ENCODE data around the gene SNX6. TPM values are rescaled to one million over a fixed set of nuclear protein-coding genes. Genes with fewer than 3 reads are reported as not detected.
A peak's percentile ranks its signal among the peaks of the same experiment; 100 is the strongest.
"Not testable (repeated sequence)": the region's sequence is repeated elsewhere in the genome, so short reads cannot be mapped to it uniquely, and the experiment has no call there.

SNX6 gene
- total RNA-seq, 1 experiment from 2014 or later, result 105 TPM

DNA sequence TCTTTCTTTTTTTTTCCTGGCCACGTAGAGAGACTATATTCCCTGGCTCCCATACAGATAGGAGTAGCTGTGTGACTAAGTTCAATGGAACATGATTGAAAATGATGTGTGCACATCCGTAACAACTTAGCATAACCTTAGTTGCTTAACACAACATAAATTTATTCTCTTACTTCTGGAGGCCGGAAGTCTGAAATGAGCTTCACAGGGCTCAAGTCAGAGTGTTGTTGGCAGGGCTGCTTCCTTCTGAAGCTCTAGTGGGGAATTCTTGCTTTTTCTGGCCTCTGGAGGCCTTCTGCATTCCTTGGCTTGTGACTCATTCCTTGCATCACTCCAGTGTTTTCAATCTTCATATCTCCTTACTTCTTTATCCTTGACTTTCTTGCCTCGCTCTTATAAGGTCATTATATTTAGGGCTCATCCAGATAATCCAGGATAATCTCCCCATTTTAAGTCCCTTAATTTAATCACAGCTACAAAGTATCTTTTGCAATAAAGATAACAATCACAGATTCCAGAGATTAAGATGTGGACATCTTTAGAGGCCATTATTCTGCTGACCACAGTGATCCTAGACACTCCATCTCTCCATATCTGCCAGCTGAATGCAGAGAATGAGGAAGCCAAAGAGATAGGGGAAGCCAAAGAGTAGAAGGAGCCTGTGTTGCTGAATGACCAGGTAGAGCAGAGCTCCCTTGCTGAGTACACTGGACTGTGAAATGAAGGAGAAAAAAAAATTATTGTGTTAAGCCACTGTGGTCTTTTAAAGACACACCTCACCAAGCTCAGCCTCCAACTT, 21.0 kb upstream of the SNX6 start:
- H3K36me3 ChIP-seq, result no peaks in the 10 kb centered on the region
- peak in 1 of 2 experiments; percentile 38 for DNase-seq
- peaks cover 13% of the 10 kb centered on the region for H3K4me1 ChIP-seq
- H3K9me3 ChIP-seq (replicated peaks), result no peaks in the 10 kb centered on the region
- H3K27me3 ChIP-seq, result no peaks in the 10 kb centered on the region
- H3K4me3 ChIP-seq, result no peak overlapping the region
- no peak overlapping the region for H3K27ac ChIP-seq

DNA sequence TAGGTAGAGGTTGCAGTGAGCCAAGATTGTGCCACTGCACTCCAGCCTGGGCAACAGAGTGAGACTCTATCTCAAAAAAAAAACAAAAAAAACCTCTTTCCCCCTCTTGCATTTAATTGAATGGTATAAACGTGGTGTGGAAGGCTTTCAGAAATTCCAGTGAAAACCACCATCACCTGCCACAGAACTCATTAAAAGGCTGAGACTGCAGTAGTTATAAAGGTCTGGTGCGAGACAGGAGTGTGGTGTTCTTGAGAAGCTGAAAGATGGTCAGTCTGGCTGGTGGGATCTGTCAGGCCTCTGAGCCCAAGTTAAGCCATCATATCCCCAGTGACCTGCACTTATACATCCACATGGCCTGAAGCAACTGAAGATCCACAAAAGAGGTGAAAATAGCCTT, 20.1 kb upstream of the SNX6 start:
- H3K27me3 ChIP-seq; H3K36me3 ChIP-seq; H3K9me3 ChIP-seq (replicated peaks); H3K27ac ChIP-seq; H3K4me3 ChIP-seq: not testable (repeated sequence)
- peaks cover 13% of the 10 kb centered on the region for H3K4me1 ChIP-seq
- peak in 1 of 2 experiments; percentile 32 for DNase-seq

DNA sequence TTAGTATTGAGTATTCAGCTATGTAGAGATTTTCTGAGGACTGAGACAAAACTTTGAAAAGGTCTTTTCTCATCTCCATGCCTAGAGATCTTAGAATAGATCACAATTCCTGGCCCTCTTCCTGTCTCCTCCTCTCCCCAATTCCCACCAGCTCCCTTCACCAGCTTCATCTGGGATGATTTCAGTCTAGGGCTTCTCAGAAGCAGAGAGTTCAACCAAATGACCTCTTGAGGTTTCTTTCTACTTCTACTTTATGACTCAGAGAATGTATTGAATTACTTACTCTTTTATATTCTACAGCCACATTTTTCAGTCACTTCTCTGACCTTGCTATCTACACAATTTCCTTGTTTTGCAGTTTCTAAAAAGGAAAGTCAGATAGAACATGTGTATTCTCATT, 19.4 kb upstream of the SNX6 start:
- Histone ChIP-seq H3K27ac (no peak overlapping the region), H3K4me3 (no peak overlapping the region), H3K27me3 (no peaks in the 10 kb centered on the region), H3K9me3 (replicated peaks) (no peaks in the 10 kb centered on the region), H3K4me1 (peaks cover 13% of the 10 kb centered on the region), H3K36me3 (no peaks in the 10 kb centered on the region)
- DNase-seq, result peak in 1 of 2 experiments; percentile 49

DNA sequence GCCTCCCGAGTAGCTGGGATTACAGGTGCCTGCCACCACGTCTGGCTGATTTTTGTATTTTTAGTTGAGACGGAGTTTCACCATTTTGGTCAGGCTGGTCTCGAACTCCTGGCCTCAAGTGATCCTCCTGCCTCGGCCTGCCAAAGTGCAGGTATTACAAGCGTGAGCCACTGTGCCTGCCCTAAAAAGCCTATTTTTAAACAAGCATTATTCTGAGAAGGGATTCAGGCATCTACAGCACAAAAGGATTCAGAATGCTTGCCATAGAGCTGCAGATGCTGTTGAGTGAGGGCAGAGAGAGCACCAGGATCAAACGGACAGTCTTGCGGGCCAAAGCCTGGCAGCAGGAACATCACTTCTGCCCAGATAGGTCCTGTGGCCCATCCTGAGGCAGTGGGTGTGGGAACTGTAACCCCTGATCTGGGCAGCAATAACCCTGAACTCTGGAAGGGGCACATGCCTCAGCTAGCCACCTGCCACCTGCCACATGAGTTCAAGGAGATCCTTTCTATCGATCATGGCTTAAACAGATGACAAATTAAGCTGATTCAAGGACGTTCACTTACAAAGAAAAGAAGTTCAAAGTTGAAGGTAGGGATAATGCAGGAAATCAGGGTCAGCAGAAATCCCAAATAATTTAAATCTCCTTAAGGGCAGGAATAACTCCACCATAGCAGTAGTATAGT, 16.8 kb upstream of the SNX6 start:
- Histone ChIP-seq H3K4me1 (peaks cover 13% of the 10 kb centered on the region), H3K4me3 (no peak overlapping the region), H3K9me3 (replicated peaks) (no peaks in the 10 kb centered on the region), H3K27me3 (no peaks in the 10 kb centered on the region), H3K27ac (no peak overlapping the region), H3K36me3 (no peaks in the 10 kb centered on the region)
- no peak for DNase-seq

DNA sequence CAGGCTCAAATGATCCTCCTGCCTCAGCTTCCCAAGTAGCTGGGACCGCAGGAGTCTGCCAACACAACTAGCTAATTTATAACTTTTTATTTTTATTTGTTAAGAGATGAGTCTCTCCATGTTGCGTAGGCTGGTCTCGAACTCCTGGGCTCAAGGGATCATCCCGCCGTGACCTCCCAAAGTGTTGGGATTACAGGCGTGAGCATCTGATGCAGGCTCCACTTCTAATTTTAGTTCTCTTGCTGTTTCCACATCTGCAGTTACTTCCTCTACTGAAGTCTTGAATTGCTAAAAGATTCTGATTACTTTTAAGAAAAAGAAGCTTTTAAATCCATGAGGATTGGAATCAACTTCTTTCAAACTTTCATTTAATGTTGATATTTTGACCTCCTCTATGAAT, 13.4 kb upstream of the SNX6 start:
- Histone ChIP-seq H3K27me3 (no peaks in the 10 kb centered on the region), H3K27ac (no peak overlapping the region), H3K4me1 (no peaks in the 10 kb centered on the region), H3K4me3 (no peak overlapping the region), H3K9me3 (replicated peaks) (no peaks in the 10 kb centered on the region), H3K36me3 (no peaks in the 10 kb centered on the region)
- no peak for DNase-seq

DNA sequence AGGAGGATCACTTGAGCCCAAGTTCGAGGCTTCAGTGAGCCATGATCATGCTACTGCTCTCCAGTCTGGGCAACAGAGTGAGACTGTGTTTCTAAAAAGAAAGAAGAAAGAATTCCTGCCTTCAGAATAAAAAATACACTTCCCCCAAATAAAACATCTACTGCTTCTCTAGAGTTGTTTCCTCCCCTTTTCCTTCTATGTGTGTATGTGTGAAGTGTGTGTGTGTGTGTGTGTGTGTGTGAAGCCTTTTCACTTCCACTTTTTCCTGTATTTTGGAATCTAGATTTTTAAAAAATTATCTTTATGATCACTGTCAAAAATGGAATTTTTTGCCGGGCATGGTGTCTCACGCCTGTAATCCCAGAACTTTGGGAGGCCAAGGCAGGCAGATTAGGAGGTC, 12.6 kb upstream of the SNX6 start:
- no peak overlapping the region for H3K27ac ChIP-seq
- no peaks in the 10 kb centered on the region for H3K9me3 ChIP-seq (replicated peaks)
- no peaks in the 10 kb centered on the region for H3K4me1 ChIP-seq
- no peak overlapping the region for H3K4me3 ChIP-seq
- no peaks in the 10 kb centered on the region for H3K36me3 ChIP-seq
- no peak for DNase-seq
- H3K27me3 ChIP-seq, result no peaks in the 10 kb centered on the region

DNA sequence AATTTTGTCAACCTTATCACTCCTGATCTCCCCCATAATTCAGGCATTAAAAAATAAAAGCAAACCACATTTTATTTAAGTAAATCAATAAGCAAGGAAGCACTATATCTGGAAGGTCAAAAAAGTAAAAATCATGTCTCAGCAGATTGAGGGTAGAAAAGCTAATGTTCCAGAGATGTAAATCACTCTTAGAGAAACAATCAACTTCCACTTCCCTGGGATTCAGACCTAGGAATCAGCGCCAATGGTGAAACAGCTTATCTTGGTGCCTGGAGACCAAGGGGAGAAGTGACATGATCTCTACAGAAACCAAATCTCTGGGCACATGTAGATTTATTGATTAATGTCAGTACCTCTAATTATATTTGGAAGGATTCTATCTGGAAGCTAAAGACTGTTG, 10.9 kb upstream of the SNX6 start:
- Histone ChIP-seq H3K27me3 (no peaks in the 10 kb centered on the region), H3K4me3 (no peak overlapping the region), H3K36me3 (no peaks in the 10 kb centered on the region), H3K4me1 (no peaks in the 10 kb centered on the region), H3K27ac (no peak overlapping the region), H3K9me3 (replicated peaks) (no peaks in the 10 kb centered on the region)
- no peak for DNase-seq

DNA sequence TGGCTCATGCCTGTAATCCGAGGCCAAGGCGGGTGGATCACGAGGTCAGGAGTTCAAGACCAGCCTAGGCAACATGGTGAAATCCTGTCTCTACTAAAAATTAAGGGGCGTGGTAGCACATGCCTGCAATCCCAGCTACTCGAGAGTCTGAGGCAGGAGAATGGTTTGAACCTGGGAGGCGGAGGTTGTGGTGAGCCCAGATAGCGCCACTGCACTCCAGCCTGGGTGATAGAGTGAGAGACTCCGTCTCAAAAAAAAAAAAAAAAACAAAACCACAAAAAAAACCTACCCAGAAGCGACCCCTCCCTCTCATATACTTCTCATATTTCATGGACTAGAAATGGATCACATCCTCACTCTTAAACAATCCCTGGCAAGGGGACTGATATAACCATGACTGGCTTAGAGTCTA, 4.4 kb upstream of the SNX6 start:
- peak; percentile 9 to 48 for DNase-seq
- H3K27ac ChIP-seq, H3K36me3 ChIP-seq: not testable (repeated sequence)

DNA sequence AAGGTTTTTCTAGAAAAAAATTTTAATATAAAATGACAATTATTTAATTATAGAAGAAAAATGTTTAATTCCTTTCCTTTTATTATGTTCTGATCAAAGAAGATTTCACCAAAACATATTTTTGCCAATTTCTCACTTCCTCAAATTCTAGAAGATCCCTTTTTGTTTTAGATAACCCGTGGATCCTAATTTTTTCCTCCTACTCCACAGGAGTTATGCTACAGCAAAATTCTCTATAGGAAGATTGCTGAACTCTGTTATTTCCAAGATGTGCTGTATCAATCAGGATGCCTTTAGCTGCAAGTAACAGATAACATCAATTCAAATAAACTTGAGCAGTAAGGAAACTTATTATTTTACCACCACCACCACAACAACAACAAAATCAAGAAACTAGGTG, 3.8 kb upstream of the SNX6 start:
- Histone ChIP-seq H3K27ac (no peak overlapping the region), H3K36me3 (no peaks in the 10 kb centered on the region), H3K27me3 (no peaks in the 10 kb centered on the region), H3K4me3 (no peak overlapping the region), H3K9me3 (replicated peaks) (no peaks in the 10 kb centered on the region), H3K4me1 (no peaks in the 10 kb centered on the region)
- no peak for DNase-seq

More for the DNA sequence above, 4.4 kb upstream of the SNX6 start:
- H3K9me3 ChIP-seq (replicated peaks); H3K4me1 ChIP-seq; H3K4me3 ChIP-seq; H3K27me3 ChIP-seq: not testable (repeated sequence)

DNA sequence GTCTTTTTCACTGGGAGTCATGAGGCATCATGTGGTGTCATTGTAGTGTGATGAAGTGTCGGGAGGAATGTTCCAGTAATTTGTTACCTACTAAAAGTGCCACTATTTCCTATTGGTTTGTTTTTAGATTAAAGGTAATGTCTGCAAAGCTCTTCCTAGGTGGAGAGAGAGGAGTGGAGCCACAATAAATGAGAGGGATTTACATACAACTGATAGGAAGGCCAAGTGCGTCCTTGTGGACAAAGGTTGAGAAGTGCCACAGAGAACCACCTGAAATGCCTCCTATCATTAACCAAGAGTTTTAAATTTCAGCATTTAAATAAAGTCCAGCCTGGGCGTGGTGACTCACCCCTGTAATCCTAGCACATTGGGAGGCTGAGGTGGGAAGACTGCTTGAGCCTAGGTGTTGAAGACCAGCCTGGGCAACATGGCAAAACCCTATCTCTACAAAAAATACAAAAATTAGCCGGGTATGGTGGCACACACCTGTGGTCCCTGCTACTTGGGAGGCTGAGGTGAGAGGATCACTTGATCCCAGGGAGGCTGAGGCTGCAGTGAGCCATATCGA, 2.5 kb upstream of the SNX6 start:
- DNase-seq, result no peak
- no peaks in the 10 kb centered on the region for H3K9me3 ChIP-seq (replicated peaks)
- no peak overlapping the region for H3K4me3 ChIP-seq
- H3K36me3 ChIP-seq, result no peaks in the 10 kb centered on the region
- H3K27ac ChIP-seq, result no peak overlapping the region
- H3K4me1 ChIP-seq, result no peaks in the 10 kb centered on the region
- H3K27me3 ChIP-seq, result no peaks in the 10 kb centered on the region

DNA sequence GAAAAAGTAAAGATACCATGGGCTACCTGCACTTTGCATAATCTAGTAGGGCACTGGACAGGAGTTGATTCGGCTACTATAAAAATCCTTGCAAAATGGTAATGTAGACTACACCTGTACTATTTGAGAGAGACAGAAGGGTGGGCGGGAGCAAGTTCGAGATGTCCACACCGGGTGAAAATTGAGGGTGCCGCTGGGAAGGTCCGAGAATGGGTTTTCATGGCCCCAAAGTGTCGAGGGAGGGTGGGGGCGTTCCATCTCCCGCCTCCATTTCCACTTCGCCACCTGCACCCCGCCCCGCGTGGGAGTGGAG, 648 bp downstream of the SNX6 start:
- H3K4me1 ChIP-seq, result no peaks in the 10 kb centered on the region
- no peaks in the 10 kb centered on the region for H3K9me3 ChIP-seq (replicated peaks)
- peaks cover 9% of the 10 kb centered on the region for H3K36me3 ChIP-seq
- H3K4me3 ChIP-seq, result peak overlapping the region; percentile 97
- H3K27ac ChIP-seq, result peak overlapping the region; percentile 75
- no peaks in the 10 kb centered on the region for H3K27me3 ChIP-seq
- no peak for DNase-seq

DNA sequence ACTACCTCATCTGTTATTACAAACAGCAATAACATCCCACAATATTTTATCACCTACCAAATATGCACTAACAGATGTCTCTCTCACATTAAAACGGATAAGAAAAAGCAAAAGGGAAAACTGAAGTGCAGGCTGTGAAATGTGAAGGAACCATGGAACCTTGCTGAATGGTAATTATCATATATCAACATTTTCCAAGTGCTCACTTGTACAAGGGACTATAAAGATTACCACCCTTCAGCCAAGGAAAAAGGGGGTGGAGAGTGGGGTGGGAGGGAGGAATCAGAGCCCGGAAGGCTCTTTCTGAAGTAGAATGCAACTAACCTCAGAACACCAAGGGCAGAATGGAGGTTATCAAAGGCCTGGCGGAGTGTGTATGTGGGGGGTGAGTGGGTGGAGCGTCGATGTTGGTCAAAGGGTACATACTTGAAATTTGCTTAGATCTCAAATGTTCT, 1.2 kb downstream of the SNX6 start:
- DNase-seq, result peak in 1 of 2 experiments; percentile 21
- Histone ChIP-seq H3K27ac (no peak overlapping the region), H3K36me3 (peaks cover 11% of the 10 kb centered on the region), H3K27me3 (no peaks in the 10 kb centered on the region), H3K9me3 (replicated peaks) (no peaks in the 10 kb centered on the region), H3K4me1 (no peaks in the 10 kb centered on the region), H3K4me3 (peak overlapping the region; percentile 97)

DNA sequence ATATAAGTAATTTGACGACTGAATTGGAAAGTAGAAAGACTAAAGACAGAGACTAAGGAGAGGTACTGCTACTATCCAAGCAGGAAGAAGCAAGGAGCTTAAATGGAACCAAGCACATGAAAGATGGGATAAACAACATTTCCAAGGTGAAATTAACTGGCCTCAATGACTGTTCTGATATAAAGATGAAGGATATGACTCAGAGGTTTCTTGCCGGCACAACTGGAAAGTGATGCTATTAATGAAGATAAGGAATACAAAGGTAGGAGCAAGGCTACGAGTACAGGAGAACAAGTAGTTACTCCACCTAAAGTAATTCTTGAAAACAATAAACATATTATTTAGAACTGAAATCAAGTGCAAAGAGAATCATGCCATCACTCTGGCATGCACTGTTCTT, 6.4 kb downstream of the SNX6 start:
- Histone ChIP-seq H3K4me1 (no peaks in the 10 kb centered on the region), H3K27ac (no peak overlapping the region), H3K4me3 (no peak overlapping the region), H3K36me3 (peaks cover 28% of the 10 kb centered on the region), H3K9me3 (replicated peaks) (no peaks in the 10 kb centered on the region), H3K27me3 (no peaks in the 10 kb centered on the region)
- DNase-seq, result no peak

DNA sequence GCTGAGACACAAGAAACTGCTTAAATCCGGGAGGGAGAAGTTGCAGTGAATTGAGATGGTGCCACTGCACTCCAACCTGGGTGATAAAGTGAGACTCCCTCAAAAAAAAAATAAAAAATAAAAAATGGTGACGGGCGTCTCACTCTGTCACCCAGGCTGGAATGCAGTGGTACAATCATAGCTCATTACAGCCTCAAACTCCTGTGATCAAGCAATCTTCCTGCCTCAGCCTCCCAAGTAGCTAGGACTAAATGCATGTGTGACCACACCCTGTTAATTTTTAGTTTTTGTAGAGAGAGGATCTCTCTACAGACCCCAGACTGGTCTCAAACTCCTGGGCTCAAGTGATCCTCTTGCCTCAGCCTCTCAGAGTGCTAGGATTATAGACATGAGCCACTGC, 9.1 kb downstream of the SNX6 start:
- peaks cover 30% of the 10 kb centered on the region for H3K36me3 ChIP-seq
- H3K27ac ChIP-seq, result no peak overlapping the region
- H3K27me3 ChIP-seq, result no peaks in the 10 kb centered on the region
- no peak overlapping the region for H3K4me3 ChIP-seq
- H3K9me3 ChIP-seq (replicated peaks), result no peaks in the 10 kb centered on the region
- no peak for DNase-seq
- no peaks in the 10 kb centered on the region for H3K4me1 ChIP-seq

DNA sequence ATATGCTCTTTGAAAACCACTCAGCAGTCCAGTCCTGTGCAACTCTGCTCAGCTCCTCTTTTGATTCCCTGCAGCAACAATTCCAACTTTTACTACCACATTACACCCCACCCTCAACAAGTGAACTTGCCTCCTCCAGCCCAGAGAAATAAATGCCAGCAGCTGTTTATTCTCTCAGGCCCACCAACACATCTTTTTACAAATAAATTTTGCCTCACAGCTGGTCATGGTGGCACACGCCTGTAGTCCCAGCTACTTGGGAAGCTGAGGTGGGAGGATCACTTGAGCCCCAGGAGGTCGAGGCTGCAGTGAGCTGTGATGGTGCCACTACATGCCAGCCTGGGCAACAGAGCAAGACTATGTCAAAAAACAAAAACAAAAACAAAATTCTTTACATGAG, 9.8 kb downstream of the SNX6 start:
- H3K4me1 ChIP-seq, result no peaks in the 10 kb centered on the region
- no peak overlapping the region for H3K4me3 ChIP-seq
- no peaks in the 10 kb centered on the region for H3K27me3 ChIP-seq
- H3K9me3 ChIP-seq (replicated peaks), result no peaks in the 10 kb centered on the region
- no peak for DNase-seq
- H3K27ac ChIP-seq, result no peak overlapping the region
- H3K36me3 ChIP-seq, result peaks cover 26% of the 10 kb centered on the region
